ENCODE data around the gene DHRS12. TPM values are rescaled to one million over a fixed set of nuclear protein-coding genes. Genes with fewer than 3 reads are reported as not detected.
"Not testable (repeated sequence)": the region's sequence is repeated elsewhere in the genome, so short reads cannot be mapped to it uniquely, and the experiment has no call there.

Gene DHRS12
- total RNA-seq, 1 experiment from 2014 or later = 2.8 TPM

DNA sequence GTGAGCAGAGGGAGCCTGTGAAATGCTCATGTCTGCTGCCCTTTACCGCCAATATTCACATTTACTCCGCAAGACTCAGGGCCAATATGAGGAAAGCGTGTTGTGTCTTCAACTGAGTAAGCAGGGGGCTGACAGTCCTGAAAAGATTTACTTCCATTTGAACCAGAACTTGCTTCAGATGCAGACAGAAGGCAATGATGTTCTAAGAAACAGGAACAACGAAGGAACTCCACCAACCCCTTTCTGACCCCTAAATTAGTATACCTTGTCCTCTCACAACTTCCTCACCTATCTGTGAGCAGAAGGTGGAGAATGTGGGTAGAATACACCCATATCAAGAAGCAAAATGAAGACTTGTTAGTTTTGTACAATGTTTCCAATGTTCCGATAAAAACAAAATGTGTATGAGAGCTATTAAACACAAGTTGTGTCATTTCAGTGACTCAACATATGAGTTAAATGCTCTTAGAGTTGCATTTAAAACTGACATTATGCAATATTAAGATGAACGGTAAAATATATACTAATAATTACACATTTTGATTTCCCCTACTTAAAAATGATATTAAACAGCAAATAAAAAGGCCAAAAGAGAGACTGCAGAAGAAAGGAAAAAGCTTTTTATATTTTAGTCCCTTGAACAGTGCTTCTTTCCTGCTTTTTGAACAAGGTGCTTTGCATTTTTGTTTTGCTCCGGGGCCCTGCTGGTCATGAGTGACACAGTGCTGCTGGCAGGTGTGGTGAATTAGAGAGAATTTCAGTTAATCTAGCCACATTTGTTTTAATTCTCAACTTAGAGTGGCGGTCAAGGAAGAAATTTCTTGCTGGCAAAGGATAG, 25.0 kb upstream of the DHRS12 start:
- DNase-seq (ENCODE audit: low read depth) = no peak

DNA sequence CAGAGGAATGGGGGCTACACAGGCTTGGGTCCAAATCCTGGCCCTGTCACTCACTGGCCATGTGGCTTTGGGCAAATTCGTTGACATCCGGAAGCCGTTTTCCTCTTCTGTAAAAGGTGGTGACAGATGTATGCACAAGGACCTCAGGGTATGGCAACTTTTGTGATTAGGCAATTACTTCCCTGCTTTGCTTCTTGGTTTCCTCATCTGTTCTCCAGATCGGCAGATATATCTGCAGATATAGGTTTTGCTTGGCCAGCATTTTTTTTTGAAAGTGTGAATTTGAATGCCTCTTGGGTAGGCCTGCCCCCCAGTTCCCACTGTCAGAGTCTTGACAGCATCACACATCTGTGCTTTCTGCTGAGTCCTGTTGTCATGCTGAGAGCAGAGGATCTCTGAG, 23.3 kb upstream of the DHRS12 start:
- DNase-seq (ENCODE audit: low read depth) = no peak

DNA sequence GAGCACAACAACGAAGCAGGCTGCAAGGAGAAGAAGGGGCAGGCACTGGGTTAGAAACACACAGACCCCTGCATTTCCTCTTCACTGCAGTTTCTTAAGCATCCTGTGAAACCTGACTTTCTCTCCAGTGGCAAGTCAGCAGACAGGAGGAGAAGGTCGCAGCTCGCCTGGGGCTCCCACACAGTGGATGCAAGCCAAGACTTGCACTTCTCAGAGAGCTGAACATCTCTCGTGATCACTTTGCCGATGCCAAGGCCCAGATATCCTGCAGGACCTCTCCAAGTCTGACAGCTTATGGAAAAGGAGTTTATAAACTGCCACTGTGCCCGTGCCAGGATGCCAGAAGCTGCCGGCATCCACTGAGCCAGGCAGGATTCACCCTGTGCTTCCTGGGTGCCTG, 22.6 kb upstream of the DHRS12 start:
- no peak for DNase-seq (ENCODE audit: low read depth)

DNA sequence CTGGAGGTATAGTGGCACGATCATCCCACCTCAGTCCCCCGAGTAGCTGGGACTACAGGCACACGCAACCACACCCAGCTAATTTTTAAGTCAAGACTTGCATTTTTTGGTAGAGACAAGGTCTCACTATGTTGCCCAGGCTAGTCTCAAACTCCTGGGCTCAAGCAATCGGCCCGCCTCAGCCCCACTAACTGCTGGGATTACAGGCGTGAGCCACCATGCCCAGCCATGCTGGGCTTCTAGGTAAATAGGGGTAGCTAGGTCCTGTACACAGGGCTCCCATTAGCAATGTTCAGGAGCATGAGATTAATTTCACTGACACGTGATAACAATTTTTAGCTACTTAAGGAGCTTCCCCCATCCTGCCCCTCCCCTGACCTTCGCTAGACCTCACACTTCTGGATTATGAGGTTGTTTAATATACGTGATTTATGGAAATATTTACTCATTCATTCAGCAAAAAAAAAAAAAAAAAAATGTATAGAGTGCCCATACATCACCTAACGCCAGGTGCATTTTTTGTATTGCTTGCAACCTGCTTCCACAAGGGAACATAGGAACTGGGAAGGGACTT, 21.8 kb upstream of the DHRS12 start:
- DNase-seq (ENCODE audit: low read depth) = no peak

DNA sequence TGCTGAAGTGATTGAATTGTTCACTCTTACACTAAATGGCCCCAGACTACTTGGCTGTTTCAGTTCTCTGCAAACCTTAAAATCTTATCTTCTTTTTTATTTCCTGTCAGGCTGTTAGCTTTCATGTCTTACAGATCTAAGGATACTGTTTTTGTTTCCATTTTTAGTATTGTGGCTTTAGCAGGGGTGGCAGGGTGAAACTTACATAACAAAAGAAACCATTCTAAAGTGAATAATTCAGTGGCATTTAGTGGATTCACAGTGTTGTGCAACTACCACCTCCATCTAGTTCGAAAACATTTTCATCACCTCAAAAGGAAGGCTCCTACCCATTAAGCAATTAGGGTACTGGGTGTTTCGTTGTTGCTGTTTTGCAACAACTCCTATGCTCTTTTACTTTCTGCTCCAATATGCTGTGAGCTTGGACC, 21.2 kb upstream of the DHRS12 start:
- no peak for DNase-seq (ENCODE audit: low read depth)

DNA sequence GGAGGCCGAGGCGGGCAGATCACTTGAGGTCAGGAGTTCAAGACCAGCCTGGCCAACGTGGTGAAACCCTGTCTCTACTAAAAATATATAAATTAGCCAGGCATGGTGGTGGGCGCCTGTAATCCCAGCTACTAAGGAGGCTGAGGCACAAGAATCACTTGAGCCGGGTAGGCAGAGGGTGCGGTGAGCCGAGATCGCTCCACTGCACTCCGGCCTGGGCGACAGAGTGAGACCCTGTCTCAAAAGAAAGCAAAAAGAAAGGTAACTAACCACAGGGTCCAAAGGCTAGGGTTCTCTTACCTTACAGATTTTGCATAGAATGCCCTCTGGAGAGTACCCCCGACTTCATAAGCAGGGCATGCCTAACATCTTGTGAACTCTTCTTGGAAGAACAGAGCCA, 20.7 kb upstream of the DHRS12 start:
- not testable (repeated sequence) for DNase-seq (ENCODE audit: low read depth)

DNA sequence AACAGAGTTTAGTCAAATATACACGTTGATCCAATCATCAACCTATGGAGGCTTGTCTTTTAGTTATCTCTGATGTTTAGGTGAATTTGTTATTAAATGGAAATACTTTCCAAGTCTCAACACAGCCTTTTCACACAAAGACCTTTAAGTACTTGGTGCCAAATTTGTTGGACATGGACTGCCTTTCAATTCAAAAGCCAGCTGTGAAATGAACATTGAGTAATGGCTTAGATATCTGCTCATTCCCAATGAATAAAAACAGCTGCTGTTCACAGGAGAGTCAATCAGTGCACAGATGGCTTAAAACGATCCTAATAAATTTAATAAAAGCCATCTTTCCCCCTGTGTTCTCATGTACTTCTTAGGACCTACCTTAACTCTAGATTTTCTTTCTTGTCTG, 19.9 kb upstream of the DHRS12 start:
- no peak for DNase-seq (ENCODE audit: low read depth)

DNA sequence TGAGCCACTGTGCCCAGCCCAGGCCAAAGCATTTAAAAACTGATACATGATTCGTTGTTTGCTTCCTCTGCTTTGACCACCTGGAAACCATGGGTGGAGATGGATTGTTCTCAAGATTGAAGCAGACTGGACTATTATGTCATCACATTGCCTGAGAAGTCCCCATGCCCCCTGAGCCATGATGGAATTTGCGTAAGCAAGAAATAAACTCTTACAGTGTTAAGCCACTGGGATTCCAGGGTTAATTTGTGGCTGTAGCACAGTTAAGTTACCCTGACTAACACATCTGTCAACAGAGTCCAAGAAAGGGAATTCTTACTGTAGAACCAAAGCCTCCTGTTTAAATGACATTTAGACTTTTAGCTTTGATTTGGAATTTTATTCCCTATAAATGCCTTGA, 19.4 kb upstream of the DHRS12 start:
- no peak for DNase-seq (ENCODE audit: low read depth)

DNA sequence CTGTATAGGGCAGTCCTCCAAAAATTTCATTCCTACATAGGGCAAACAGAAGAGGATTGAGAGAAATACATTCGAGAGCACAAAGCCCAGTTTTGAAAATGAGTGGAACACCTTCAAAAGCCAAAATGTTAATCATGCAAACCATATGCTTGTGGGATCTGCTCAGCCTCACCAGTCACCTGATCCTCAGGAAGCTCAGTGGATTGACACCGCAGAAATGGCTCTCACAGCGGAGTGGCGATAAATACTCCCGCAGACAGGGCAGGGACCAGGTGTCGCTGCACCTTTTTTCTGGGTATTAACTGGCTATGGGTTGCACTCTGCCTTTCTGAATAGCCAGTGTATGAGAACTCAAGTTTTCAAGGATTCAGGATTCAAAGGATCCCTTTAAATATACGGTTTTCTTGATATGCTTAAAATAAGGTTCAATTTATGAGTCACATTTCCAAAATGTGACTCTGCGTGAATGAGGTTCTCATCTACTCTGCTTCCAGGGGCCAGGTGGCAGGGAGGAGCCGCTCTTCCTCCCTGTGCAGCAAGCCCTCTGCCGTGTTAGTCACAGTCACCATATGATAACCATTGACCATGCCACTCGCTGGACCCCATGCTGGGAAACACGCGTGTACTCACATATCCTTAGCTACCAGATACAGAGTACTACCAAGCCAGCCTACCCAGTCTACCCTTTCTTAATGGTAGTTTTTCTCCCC, 18.3 kb upstream of the DHRS12 start:
- DNase-seq (ENCODE audit: low read depth) = no peak

DNA sequence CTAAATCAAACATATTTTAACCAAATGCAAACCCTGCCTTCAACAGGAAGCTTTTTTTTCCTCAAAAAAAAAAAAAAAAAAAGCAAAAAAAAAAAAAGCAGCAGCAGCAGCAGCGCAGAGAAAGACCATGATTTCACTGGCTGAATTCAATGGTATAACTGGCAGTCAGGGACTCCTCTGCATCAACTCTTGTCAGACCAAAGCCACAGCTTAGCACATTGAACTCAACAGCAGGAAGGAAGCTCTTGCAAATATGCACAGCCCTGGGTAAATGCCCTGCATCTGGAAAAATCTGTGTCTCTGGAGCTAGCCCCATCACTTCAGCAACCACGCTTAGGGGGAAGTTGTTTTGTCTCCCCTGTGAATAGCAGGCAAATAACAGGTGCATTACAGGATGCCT, 17.6 kb upstream of the DHRS12 start:
- DNase-seq (ENCODE audit: low read depth) = no peak

DNA sequence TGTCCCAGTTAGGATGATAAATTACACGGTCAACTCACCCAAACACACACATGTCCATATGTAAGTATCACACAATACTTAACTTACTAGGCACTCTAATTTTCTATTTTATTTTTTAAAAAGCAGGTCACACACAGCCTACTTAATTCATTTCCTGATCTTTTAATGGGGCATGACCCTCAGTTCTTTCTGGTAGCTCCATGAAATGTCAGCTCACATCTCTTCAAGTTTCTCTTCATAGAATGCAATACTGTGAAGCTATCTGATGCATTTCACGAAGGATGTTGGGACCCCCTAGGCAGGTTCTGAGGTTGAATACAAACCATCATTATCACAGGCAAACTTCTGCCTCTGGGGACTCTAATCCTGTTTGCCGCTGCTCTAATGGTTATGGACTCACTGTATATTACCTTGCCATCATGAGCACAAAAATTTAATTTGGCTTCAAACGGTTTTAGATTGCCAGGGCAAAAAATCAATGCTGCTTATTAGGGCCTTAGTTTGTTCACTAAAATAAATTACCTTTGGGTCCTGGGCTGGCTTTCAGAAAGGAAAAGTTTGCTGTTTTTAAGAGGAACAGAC, 16.1 kb upstream of the DHRS12 start:
- no peak for DNase-seq (ENCODE audit: low read depth)

DNA sequence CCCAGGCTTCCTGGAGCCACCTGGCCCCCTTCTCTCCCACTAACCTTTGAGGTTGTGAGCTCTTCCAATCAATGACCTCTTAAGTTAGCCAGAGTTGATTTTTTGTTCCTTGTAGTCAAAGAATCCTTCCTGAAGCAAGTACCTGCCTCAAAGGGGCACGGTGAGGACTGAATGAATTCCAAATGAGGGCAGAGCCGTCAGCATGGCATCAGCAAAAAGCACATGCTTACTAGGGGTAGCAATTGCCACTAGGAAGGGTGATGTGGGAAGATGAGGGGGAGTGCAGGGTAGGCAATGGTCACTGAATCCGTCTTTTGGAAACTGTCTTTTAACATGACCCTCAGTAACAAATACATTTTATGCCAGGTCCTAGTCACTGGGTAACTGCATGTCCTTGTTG, 15.6 kb upstream of the DHRS12 start:
- no peak for DNase-seq (ENCODE audit: low read depth)

DNA sequence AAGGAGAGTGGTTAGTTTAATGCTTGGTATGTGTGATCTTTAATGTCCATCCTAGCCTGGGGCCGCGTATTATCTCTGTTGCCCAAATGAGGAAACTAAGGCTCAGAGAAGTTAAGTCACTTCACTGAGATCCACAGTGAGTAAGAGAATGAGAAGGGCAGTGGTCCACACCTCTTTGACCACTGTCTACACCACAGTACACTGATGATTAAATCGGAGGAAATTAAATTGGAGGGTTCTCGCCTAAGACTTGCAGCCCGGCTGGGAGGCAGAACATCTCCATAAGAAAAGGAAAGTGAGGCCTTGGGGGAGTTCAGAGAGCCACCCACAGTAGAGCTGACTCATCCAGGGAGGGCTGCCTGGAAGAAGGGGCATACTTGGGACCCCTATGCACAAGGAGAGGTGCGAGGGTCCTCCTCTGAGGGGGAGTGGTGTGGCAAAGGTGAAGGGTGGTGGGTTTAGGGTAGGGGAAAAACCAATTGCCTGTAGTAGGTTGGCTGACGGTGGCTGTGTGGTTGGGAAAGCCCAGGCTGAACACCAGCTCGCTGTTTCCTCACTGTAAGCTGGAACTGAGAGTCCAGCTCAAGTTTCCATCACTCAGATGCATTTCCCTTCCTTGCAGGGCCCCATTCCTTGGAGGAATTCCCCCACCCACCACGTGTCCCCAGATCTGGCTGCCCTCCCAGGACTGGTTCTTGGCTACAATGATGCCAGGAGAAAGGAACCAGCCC, 15.0 kb upstream of the DHRS12 start:
- peak; percentile 40 for DNase-seq (ENCODE audit: low read depth)

DNA sequence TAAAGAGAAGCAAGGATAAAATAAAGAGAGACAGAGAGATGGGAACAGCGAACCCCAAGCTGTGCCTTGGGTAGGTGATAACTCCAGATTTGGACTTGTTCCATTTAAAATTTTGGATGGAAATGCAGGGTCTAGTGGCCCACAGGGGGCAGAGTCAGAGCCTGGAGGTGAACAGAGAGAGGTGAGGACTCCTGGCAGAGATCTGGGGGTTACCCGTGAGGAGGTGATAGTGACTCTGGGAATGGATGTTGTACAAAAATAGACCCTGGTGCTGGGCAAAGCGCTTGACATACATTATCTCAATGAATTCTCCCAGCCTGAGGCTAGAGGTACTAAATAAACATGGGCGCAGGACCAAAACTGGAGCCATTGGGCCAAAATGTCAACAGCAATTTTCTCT, 14.3 kb upstream of the DHRS12 start:
- no peak for DNase-seq (ENCODE audit: low read depth)

DNA sequence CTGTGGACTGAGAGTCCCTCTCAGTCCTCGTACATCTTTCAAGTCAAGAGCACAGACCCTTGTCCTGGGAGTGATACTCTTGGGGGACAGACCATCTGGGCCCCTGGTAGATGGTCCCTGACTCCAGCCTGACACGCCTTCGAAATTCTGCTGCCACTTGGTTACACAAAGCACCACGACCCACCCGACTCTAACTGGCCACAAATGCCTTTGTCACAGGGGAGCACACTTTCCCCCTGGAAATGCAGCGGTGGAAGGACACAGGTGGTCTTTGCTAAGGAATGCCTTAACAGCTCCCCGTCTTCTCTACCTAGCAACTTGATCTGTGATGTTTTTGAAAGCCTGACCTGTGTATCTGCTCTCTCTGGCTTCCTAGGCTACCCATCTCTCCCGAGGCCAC, 13.8 kb upstream of the DHRS12 start:
- DNase-seq (ENCODE audit: low read depth) = no peak

DNA sequence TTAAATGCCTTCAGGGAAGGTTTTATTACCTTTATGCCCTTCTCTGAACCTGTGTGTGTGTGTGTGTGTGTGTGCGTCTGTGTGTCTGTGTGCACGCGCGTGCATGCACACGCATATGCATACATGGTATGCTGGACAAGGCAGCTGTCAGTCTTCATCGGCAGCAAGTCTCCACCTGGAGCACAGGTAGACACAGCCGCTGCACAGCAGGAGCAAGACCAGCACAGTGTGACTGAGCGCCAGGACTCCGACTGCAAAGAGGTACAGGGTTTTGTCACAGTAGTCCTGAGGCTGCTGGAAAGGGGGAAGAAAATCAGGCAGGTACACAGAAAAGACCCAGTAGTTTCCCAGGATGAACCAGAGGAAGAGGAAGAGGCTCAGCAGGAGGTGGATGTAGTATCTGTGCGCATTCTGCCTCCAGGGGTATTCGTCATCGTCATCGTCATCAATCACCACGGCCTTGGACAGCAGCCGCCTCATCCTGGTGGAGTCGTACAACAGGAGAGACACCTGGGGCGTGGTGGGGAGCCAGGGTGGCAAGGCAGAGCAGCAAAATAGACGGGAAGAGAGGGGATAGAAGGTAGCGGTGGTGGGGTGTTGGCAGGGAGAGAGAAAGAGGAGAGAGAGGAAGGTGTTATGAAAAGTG, 12.8 kb upstream of the DHRS12 start:
- DNase-seq (ENCODE audit: low read depth) = peak; percentile 31

DNA sequence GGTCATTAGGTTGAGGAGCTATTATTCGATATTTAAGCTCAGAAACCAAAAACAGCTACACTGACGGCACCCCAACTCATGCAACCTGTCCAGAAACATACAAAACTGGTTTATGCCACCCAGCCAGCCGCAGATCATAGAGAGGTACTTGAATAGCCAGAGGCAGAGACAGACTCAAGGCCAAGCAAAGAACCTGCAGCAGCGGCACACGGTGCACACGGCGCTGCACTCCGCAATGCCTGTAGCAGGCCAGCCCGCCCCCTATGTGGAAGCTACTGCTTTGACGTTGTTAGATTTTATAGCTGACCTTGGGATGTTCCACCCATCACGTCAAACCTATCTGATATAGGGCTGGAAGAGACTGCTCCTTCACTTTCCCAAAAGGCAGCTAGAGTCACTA, 11.9 kb upstream of the DHRS12 start:
- DNase-seq (ENCODE audit: low read depth) = no peak

DNA sequence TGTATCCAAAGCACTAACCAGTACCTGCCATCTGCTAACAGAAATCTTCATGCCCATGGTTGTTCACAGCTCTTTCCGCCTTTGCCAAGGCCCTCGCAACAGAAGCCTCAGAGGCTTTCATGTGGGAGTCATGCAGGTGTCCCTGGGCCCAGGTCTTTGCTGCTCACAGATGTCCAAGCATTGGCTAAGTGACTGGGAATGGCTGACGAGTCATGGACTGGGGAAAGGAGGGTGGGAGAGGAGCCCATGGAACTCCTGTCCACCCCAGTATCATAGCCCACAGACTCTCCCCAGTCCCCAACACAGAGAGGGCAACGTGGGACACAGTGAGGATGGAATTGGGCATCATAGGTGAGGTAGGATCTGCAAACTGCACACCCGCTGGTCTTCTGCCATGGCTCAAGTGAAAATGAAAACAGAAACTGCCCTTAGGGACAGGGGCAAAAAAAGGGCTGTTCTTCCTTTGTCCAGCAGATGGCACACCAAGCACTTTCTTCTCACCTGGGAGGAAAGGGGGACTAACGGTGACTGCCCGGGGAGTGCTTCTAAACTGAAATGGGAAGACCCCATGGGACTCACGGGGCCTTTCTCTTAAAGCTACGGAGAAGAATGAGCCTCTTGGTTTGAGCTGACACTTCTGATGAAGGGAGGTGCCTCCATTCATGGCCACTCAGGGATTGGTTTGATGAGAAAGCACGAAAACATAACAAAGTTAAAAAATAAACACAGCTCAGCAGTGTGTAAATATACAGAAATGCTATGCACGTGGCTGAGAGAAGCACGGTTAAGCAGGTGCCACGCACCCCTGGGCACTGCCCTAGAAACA, 11.1 kb upstream of the DHRS12 start:
- peak; percentile 56 for DNase-seq (ENCODE audit: low read depth)

DNA sequence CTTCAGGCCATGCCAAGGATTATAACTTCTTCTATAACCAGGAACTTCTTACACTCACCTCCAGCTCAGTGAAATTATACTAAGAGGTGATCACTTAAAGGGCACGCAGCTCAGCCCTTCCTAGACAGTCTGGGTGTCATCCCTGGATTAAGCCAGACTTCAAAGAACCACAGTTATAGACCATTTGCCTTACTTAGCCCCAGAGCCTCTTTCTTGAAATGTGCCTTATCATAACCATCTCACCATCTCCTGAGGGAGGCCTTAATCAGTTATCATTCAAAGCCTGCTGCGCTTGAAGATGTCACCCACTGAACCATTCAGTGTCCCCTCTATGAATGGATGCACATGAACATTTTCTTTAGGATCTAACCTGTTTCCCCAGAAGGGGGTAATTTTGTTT, 10.1 kb upstream of the DHRS12 start:
- DNase-seq (ENCODE audit: low read depth) = no peak

DNA sequence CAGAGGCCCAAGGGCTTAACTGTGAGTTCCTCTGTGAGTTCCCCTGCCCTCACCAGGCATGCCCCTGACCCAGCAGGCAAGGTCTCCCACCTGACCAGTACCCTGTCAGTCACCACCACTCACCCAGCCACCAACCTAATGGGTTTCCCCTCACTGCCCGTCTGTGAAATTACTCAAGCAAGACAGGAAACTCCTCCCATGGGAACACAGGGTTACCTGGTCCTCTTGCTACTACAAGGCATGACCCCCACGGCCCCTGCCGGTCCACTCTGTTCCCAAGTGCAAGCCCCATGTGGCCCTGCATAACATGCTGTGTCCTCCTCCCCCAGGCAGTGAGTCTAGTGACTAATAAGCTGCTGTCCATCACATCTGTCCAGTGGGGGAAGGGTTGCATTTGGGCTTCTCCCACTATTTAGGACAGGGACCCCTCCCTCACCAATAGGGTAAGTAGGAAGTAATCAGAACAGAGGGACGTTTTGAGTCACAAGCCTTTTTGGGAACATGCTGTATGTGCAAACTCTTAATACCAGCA, 8.0 kb upstream of the DHRS12 start:
- DNase-seq (ENCODE audit: low read depth) = no peak

Measured in RPMI7951 (cell line).